DMS 273 treated with DMSO at 0.1 percent for 48 hours (cell line): ENCODE measurements around the gene NOTCH1.

ENCODE experiments used
- DNase-seq: peaks from one replicate; lab custom pipeline; 2025; lab: John Stamatoyannopoulos, UW

Gene NOTCH1

DNA sequence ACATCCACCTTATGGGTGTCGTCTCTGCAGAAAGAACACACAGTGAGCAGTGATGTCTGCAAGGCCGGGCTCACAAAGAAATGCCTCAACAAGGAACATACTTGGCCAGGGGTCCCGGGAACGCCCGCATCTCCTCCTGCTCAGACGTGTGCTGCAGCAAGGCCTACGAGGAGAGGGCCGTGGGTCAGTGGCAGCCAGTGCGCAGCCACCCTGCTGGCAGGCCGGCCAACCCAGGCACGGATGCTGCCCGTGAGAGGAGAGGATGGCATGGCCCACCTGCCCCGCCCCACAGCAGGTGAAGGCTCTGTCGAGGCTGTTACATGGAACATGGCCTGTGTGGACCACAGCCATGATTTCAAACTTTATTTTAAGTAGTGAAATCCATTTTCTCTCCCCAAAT, 82.3 kb downstream of the NOTCH1 start:
- DNase-seq, result no peak

DNA sequence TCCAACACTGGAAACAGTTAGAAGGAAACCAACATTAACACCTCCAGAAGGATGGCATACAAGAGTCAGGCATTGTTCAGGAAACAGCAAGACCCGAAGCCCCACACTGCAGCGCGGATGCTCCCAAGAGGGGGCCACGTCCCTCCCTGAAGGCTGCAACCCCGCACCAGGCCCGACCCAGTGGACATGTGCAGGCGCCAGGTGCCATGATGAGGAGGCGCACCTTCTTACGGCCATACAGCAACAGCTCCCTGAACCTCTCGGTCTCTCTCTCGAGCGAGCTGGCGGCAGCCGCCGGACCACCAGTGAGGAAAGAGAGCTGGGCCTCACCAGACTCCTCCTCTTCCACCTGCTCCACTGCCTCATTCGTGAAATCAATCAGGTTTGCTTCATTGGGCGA, 83.2 kb downstream of the NOTCH1 start:
- no peak for DNase-seq

DNA sequence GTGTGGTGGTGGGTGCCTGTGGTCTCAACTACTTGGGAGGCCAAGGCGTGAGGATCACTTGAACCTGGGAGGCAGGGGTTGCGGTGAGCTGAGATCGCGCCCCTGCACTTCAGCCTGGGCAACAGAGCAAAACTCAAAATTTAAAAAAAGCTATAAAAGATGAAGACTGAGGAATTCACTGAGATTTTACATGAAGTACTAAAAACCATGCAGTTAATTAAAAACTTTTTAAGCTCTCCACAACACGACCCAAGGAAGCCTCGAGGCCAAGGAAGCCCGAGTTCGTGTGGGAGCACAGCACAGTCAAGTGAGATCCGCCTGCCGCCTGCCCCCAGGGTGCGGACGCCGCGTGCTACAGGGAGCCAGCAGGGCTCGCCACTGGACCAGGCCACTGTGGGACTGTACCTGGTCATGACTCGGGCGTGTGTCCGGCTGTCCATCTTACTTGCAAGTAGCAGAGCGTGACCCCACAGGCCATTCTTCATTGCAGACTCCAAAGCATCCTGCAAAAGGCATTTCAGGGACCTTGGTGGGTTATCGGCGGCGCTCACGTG, 85.0 kb downstream of the NOTCH1 start:
- no peak for DNase-seq

DNA sequence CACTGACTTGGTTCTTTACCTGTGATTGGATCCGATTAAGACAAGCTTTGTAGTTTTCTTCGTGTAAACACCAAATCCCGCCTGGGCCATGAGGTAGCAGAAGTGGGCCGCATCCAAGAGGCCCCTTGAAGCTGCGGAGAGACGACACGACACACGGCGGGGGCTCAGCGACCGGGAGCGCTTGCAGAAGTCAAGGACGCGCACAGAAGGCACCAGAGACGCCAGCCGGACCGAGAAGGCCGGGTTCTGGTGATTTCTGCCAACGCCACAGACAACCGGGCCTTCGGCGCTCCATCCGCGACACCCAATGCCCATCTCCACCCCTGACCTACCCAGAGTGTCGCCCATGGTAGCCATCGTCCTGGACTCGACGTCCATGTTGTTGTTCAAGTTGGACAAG, 86.4 kb downstream of the NOTCH1 start:
- no peak for DNase-seq

DNA sequence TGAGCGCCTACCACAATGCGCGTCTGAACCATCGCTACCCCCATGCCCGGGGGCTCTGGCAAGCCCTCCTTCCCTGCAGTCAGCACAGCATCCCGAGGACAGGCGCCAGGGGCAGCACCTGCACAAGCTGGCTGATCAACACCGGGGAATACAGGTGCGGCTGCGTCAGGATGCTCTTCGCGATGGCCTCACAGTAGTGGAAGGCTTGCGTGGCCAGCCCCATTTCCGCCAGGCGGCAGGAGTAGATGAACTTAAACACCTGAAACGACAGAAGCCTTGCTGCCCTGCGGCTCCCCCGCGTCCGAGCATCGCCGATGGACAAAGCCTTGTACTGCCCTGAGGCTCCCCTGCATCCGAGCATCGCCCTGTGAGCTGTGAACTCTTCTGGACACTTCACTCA, 88.5 kb downstream of the NOTCH1 start:
- no peak for DNase-seq

DNA sequence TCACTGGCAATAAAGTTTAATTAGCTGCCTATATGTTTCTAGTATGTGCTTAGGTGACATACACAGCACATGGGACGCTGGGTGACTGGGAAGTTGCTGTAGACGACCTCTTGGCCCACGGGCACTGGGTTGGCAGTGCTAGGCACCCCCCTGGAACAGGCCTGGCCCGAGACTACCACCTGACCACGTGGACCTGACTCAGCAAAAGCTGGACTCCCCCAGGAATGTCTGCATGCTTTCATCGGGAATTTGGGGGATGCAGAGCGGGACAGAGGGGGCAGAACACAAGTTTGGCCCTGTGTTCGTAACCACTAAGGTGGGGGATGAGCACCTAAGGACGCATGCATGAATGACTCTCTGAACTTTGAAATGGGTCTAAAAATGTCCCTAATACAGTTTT, 89.6 kb downstream of the NOTCH1 start:
- no peak for DNase-seq

DNA sequence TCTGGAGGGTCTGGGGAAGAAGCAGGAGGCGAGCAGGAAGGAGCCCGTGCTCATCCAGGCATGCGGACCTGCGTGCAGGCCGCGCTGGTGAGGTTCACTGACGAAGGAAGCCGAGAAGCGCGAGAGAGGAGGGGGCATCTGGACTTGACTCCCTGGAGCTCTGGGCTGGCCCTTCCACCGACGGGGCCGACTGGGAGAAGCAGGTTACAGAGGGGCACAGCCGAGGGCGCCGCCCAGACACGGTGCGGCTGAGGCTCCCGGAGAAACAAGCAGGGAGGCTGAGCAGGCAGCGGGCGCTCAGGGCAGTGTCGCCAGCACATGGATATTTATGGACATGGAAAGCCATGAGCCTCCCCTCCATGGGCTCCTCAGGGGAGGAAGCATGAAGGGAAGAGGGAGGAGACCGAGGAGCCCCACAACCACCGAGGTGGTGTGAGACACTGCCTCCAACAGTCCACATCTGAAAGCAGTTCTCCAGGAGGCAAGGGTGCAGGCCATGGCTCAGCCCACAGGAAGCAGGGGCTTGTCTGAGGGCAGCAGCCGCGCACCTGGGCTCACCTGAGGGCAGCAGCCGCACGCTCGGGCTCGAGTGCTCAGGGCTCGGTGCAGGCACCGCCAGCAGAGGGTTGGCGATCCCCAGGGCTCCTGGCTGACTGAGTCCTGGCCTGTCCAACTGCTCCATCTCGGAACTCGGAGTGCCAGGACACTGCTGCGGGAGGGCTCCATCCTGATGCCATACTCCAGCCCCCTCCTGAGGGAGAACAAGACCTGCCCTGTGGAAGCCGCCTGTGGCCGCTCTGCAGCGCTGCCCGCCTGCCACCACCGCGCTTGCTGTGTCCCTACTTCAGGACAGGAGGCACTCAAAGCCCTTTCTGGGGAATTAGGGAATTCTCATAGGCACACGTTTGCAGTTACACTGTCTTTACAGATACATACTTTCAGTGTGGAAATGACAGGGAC, 90.5 kb downstream of the NOTCH1 start:
- DNase-seq, result no peak

DNA sequence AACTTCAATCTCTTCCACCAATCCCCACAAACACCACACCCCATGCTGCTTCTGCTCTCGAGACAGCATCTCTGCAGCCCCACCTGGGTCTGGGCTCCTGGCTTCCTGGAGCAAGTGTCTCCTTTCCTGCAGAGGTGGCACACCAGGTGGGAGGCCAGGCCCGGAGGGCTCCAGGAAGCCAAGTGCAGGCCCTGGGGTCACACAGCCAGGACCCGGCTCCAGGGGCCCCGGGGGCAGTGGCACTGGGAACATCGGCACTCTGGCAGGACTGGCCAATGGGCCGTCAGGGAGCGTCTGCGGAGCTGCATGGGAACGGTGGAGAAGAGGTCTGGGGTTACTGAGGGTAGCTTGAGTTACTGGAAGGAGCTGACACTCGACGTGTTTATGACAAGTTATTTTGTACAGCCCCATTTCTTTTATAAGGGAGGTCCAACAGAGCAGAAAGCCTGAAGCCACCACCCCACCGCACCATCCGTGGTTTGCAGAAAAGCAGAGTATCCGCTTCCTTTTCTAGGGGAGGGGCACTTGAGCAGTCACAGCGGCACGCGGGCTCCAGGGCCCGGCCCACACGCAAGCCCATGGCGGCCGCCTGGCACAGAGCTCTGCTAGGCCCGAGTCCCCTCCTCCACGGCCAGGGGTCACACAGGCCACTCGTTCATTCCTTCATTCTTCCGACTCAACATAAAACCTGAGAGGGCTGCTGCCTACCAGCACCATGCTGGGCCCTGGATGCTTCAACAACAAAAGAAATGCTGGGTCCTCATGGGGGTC, 91.6 kb downstream of the NOTCH1 start:
- no peak for DNase-seq

DNA sequence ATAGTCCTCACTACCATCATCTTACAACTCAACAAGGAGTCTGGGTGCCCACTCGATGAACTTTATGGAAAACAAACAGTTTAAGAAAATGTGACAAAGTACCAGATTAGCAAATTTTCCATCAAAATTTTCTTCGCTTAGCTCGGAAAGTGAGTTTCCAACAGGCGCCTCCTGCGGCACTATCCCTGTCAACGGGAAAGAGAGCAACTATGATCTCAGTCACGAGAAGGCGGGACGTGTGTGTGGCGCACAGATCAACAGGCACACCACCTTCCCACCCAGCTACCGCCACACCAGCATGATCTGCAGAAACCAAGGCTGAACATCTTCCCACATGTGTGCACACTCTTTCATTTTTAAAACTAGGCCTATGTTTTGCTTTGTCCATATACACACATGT, 92.5 kb downstream of the NOTCH1 start:
- no peak for DNase-seq

DNA sequence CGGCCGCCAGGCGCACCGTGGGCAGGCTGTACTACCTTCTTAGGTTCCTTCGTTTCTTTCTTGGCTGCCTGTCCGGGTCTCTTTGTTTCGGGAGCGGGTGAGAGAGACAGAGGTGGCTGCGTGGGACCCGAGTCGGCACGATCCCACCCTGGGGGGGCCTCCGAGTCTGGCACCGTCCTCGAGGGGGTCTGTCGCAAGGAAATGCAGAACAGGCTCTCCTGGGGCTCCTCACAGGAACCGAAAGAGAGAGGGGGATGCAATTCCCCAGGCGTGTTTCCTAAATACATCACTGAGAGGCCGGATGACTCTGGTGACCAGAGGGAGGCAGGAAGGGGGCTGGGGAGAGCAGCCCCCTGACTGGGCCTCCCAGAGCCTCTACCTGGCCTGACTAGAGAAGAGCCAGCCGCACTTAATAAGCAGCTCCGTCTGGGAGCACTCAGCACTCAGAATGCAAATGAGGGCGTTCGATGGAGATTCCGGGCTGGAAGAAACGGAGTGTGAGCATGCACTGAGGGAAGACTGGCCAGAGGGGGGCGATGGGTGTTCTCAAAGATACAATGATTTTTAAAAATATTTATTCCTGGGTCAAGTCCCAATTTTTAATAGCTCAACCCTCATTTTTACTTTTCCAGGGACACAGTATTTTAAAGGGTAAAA, 94.5 kb downstream of the NOTCH1 start:
- no peak for DNase-seq

DNA sequence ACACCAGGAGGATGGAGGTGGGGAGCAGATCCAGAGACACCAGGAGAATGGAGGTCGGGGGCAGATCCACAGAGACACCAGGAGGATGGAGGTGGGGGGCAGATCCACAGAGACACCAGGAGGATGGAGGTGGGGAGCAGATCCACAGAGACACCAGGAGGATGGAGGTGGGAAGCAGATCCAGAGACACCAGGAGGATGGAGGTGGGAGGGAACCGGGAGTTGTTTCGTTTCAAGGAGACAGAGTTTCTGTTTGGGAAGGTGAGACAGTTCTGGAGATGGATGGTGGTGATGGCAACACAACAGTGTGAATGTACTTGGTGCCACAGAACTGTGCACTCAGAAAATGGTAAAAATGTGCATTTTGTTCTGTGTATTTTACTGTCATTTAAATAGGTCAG, 97.2 kb downstream of the NOTCH1 start:
- no peak for DNase-seq

DNA sequence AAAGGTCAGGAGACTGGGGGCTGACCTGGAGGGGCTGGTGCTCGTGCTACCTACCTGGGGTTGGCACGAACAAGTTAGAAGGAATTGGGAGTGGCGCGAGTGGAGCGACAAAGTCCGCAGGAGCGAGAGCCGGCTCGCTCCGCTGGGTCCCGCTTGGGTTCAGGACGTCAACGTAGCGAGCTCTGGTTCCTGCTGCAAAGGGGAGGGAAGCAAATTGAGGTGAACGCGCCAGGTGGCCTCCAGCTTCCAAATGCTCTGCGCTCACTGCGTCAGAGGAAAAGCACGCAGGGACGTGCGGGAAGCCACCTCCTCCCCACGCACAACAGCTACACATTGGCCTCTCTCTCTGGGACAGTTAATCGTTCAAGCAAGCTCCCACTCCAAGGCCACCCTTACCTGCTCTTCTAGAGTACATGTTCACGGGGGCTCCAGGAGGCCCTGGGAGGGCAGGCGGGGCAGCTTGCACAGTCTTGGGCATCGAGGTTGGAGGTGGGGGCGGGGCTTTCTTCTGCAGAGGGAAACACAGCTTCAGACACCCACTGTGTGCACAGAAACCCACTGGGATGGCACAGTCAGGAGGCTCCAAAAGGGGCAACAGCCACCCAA, 98.6 kb downstream of the NOTCH1 start:
- no peak for DNase-seq

DNA sequence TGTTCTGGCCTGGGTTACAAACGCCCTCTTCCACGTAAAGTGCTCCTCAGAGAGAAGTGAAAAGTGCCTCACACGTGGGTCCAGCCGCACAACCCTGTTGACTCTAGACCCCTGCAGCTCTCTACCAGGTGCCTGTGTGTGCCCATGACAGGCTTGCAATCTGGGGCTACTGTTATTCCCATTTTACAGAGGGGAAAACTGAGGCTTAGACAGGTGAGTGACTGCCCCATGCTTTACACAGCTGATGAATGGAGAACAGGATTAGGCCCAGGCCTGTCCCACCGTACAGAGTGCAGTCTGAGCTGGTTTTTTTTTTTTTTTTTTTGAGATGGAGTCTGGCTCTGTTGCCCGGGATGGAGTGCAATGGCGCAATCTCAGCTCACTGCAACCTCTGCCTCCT, 100.0 kb downstream of the NOTCH1 start:
- no peak for DNase-seq
